ENCODE results near the gene RWDD1. TPM values are rescaled to one million over a fixed set of nuclear protein-coding genes. Genes with fewer than 3 reads are reported as not detected.

Gene RWDD1
- total RNA-seq, 4 donors from 2014 or later: 28.2 to 44.7 (median 40.2) TPM

DNA sequence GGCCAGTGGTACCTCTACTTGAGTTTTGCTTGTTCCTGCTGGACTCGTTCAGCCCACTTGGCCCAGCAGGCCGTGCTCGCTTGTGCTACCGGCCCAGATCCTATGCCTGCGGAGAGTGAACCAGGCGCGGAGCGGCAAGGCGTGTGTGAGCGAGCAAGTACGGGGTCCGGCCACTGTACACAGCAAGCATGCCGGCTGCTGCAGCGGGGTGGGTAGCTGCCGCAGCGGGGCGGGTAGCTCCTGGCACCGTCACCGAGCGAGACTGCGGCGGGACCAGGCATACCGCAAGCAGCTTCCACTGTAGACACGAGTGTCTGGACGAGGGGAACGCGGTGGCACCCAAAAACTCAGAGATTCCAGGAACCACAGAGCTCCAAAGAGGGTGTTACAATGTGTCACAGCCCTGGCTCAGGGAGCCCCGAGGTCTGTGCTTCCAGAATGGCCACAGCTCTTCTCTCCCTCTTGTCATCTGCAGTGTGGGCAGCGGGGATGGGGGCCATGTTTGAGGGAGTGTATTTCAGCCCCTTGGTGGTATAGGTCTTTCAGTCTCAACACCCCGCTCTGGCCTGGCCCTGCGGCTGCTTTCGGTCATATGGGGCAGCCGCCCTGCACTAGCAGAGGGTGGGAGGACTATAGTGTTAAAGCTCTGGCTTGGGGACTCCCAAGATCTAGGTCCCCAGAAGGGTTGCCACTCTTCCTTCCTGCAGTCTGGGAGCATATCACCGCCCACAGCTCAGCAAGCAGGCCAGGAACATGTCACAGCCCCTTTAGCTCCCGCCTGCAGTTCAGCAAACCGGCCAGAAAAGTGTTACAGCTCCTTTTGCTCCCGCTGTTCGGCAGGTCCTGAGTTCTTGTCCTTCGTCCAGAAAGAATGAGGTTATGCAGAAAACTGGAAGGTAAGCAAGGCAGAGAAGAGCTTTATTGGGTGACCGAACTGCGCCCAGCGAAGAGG, 6.1 kb upstream of the RWDD1 start:
- ATAC-seq (ENCODE audit: low FRiP score): peak; percentile 19
- DNase-seq (ENCODE audit: low spot score): no peak
- TF ChIP-seq, protein P1, sequence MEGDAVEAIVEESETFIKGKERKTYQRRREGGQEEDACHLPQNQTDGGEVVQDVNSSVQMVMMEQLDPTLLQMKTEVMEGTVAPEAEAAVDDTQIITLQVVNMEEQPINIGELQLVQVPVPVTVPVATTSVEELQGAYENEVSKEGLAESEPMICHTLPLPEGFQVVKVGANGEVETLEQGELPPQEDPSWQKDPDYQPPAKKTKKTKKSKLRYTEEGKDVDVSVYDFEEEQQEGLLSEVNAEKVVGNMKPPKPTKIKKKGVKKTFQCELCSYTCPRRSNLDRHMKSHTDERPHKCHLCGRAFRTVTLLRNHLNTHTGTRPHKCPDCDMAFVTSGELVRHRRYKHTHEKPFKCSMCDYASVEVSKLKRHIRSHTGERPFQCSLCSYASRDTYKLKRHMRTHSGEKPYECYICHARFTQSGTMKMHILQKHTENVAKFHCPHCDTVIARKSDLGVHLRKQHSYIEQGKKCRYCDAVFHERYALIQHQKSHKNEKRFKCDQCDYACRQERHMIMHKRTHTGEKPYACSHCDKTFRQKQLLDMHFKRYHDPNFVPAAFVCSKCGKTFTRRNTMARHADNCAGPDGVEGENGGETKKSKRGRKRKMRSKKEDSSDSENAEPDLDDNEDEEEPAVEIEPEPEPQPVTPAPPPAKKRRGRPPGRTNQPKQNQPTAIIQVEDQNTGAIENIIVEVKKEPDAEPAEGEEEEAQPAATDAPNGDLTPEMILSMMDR (IDR thresholded peaks at IDR 0.05): no peak

GRCh38 chr6:116568111-116568510, 3.2 kb upstream of the RWDD1 start:
- TF ChIP-seq, protein P1 (IDR thresholded peaks at IDR 0.05): no peak
- DNase-seq (ENCODE audit: low spot score) (no peak), ATAC-seq (ENCODE audit: low FRiP score) (no peak)

DNA sequence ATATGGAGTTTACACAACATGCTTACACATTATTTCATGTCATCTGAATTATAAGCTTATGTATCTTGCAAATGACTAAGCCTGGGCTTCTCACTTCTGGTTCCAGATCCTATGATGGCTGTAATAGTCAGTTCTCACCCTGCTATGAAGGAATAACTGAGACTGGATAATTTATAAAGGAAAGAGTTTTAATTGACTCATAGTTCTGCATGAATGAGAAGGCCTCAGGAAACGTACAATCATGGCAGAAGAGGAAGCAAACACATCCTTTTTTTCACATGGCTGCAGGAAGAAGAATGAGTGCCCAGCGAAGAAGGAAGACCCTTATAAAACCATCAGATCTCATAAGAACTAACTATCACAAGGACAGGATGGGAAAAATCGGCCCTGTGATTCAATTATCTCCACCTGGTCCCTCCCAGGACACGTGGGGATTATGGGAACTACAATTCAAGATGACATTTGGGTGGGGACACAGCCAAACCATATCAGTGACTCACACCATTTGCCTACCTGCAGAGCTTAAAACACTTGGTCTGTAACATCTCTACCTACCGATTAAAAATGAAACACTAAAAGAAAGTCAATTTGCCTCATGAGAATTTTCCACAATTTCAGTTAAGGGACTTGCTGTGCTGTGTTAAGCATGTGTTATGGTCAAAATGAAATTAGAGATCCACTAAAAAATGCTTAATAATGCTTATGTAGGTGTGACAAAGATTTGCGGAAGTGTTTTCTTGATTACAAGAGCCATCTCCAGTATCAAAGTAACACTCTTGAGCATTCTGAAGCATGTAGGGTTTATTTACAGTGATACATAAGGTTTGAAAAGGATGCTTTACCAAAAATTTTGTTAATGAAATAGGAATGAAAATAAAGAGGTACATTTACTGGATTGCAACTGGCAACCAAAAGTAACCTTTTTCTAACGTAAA, 2.2 kb upstream of the RWDD1 start:
- no peak for ATAC-seq (ENCODE audit: low FRiP score)
- TF ChIP-seq, protein P1 (IDR thresholded peaks at IDR 0.05): no peak
- no peak for DNase-seq (ENCODE audit: low spot score)

DNA sequence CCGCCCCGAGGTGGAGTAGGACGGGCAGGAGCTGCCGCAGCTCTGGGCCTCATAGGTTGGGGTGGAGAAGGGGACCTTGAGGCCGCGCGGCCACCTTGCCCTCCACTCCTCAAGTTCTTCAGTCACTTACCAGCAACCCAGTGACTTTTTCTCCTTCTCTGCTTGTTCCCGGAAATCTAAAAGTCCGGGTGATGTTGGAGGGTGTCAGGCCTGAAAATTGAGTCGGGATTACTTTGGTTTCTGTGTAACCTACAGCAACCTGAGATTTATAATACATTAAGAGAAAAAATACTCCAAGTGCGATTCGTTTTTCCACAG, 338 bp downstream of the RWDD1 start:
- TF ChIP-seq, protein P1 (IDR thresholded peaks at IDR 0.05): no peak
- ATAC-seq (ENCODE audit: low FRiP score) (no peak), DNase-seq (ENCODE audit: low spot score) (no peak)

DNA sequence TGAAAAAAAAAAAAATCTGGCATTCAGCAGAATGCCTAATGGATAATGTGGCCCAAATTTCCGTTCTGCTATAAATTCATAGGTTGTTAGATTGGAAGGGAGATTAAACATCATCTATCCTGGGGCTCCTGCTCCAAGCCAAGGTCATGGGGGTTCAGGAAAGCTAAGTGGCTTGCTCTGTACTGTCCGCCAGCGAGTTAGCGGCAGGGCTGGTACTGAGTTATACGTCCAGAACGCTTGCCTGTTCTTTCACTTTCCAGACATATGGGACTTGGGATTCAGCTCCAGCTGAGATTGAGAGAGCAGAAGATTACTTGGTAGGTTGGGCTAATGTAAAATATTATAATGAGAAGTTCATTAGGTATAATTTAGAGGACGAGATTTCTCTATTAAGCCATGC, 858 bp downstream of the RWDD1 start:
- ATAC-seq (ENCODE audit: low FRiP score): no peak
- TF ChIP-seq, protein P1 (IDR thresholded peaks at IDR 0.05): no peak

DNA sequence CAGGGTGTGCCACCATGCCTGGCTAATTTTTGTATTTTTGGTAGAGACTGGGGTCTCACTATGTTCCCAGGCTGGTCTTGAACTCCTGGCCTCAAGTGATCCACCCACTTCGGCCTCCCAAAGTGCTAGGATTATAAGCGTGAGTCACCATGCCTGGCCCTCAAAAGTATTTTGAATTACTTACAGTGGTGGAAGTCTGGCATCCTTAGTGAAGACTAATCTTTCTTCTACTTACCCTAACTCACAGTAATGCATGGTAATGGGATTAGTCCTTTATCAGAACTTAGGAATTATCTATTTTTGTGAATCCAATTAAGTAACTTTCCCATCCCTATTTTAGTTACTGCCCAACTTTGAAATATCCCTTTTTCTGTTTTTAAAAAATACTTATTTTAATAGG, 3.9 kb downstream of the RWDD1 start:
- DNase-seq (ENCODE audit: low spot score): no peak
- TF ChIP-seq, protein P1 (IDR thresholded peaks at IDR 0.05): no peak
- no peak for ATAC-seq (ENCODE audit: low FRiP score)

More for the DNA sequence above, 858 bp downstream of the RWDD1 start:
- no peak for DNase-seq (ENCODE audit: low spot score)

All from omental fat pad (tissue), 4 donors.